DMS 273 treated with DMSO at 0.1 percent for 48 hours (cell line): ENCODE data around the gene KTN1.

Experiments
- DNase-seq: peaks from one replicate; lab custom pipeline; 2025; lab: John Stamatoyannopoulos, UW

The KTN1 gene

DNA sequence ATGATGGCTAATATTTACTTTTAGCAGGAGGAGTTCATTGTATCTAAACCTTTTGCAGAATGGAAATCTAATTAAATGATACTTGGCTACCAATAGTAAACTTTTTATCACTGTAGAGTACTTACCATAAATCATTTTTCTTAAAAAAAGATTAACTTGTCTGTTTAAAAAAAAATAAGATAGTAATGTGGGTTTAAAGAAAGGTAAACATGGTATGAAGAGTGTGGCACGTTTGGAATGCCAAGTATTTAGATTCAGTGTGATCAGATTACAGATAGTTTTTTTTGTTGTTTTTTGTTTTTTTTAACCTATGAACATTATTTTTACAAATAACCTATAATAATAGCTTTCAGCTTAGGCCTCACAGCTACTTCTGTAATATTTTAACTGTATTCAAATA lies 25.8 kb downstream of the KTN1 start:
- no peak for DNase-seq

DNA sequence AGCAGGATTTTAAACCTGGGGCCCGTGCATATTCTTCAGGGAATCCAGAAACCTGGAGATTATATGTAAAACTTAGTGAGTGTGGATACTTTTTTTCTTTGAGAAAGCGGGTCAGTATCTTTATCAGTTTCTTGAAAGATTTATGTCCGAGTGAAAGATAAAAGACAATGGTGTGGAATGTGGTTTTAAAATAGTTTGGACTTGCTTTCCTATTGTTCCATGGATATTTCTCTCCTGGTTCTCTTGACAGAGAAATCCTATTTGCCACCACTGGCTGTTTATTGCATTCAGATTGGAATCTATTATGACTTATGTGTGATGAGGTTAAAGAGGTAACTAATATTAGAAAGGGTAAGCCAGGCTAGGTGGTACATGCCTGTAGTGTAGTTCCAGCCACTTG lies 27.4 kb downstream of the KTN1 start:
- no peak for DNase-seq

DNA sequence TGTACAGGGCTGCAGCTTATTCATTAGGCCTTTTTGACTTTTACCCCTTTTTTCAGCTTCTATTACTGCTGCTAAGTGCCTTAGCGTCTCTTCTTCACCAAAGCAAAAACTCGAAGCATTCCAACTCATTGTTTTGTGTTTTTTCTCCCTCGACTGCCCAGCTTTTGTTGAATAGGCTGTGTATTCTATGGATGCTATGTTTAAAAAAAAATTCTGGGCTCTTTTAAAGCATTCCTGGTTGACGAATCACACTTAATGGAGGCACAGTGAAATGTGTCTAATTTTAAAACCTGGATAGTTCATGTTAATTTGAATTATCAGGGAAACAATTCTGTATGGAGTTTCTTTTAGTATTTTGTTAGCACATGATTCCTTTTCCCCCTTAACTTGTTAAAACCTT lies 29.7 kb downstream of the KTN1 start:
- no peak for DNase-seq

DNA sequence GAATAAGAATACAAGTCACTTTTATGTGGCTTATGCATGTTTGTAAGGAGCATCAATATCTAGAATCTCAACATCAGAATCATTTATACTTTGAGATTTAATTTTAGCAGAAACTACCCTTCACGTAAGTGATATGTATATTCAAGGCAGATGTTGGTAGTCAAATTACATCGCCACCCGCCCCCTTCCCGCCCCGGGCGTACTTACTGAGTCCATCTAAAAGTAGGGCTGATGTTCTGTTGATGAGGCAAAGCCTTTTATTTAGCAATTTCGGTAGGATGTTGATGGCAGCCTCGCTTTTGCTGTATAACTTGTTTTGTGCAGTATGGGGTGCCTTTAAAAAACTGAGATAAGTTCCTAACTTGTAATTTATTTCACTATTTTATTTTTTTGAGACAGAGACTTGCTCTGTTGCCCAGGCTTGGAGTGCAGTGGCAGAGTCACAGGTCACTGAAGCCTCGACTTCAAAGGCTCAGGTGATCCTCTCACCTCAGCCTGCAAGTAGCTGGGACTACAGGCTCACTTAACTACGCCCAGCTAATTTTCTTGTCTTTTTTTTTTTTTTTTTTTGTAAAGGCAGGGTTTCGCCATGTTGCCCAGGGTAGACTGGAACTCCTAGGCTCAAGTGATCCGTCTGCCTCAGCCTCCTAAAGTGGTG lies 30.8 kb downstream of the KTN1 start:
- DNase-seq = no peak

DNA sequence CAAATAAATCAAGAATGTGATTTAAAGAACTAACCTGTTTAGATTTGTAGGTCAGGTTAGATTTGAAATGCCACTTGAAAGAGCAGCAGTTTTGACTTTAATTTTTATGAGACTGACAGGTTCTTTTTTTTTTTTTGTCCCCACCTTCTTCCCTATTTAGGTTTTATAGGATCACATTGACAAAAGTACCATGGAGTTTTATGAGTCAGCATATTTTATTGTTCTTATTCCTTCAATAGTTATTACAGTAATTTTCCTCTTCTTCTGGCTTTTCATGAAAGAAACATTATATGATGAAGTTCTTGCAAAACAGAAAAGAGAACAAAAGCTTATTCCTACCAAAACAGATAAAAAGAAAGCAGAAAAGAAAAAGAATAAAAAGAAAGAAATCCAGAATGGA lies 31.9 kb downstream of the KTN1 start:
- DNase-seq = no peak

DNA sequence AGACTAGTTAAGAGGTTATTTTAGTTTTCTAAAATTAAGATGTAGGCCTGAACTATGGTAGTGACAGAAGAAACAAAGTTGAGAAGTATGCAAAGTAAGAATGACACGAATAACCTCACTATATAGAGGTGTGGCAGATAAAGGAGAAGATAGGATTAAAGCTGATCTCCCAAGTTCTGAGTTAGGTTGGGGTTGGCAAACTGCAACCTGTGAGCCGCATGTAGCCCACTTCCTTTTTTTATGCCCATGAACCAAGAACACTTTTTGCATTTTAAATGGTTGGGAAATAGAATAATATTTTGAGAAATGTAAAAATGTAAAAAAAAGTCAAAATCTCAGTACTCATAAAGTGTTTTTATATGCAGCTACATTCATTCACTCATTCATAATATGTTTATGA lies 34.3 kb downstream of the KTN1 start:
- DNase-seq = no peak

DNA sequence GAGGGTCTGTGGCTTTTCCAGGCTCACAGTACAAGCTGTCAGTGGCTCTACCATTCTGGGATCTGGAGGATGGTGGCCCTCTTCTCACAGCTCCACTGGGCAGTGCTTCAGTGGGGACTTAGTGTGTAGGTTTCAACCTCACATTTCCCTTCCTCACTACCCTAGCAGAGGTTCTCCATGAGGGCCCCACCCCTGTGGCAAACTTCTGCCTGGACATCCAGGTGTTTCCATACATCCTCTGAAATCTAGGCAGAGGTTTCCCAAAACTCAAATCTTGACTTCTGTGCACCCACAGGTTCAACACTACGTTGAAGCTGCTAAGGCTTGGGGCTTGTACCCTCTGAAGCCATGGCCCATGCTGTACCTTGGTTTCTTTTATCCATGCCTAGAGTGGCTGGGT lies 40.3 kb downstream of the KTN1 start:
- DNase-seq = no peak

DNA sequence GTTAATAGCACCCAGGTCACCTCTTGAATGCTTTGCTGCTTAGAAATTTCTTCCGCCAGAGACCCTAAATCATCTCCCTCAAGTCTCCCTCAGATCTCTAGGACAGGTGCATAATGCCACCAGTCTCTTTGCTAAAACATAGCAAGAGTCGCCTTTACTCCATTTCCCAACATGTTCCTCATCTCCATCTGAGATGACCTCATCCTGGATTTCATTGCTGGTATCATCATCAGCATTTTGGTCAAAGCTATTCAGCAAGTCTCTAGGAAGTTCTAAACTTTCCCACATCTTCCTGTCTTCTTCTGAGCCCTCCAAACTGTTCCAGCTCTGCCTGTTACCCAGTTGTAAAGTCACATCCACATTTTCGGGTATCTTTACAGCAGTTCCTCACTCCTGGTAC lies 41.0 kb downstream of the KTN1 start:
- no peak for DNase-seq

DNA sequence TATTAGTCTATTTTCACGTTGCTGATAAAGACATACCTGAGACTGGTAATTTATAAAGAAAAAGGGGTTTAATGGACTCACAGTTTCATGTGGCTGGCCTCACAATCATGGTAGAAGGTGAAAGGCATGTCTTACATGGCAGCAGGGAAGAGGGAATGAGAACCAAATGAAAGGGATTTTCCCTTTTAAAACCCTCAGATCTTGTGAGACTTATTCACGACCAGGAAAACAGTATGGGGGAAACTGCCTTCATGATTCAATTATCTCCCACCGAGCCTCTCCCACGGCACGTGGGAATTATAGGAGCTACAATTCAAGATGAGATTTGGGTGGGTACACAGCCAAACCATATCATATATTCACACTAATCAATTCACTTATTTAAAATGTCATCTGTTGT lies 41.4 kb downstream of the KTN1 start:
- DNase-seq = no peak

DNA sequence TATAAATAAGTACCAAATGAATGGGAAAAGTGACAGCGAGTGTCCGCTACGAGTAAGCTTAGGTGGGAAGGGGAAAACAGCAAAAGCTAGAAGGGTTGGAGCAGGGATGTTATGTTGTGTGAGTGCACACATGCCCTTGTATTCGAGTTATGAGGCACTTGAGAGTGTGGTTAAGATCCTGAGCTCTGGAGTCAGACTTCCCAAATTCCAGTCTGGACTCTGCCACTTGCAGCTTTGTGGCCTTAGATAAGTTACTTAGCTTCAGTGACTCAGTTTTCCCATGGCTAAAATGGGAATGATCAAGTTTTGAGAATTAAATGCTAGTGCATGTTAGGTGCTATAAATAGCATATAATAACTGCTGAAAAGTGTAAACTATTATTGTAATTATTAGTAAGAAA lies 44.9 kb downstream of the KTN1 start:
- DNase-seq = no peak

DNA sequence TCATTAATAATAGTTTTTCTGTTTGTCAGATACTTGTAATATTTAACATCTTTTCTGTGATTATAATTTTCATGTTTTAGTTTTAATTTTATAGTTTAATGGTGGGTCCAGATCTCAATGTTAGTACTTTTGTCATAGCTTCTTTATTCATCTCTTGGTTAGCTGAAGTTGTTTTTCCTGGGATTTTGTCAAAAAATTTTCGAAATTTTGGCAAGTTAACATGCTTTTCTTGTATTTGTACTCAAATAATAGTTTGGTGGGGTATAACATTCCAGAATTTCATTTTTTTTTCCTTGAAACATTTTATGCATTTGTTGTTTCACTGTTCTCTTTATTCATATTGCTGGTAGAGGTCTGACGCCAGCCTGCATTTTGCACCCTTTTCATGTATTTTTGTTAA lies 45.5 kb downstream of the KTN1 start:
- no peak for DNase-seq

DNA sequence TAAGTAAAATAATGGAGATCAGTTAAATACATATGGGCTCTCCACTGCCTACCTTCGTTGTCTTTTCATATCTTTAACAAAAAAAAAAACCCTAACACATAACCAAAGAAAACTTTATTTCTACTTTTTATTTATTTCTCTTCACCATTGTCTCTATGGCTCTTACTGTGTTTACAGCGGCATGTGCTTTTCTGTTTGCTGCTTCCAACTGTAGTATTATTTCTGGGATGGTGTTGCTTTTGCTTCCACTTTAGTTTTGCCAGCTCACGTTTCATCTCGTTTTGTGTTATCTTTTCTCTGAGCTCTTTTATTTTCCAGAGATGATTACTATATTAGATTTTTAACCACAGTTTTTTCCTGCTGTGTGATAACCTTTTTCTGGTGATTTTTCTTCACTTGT lies 46.1 kb downstream of the KTN1 start:
- DNase-seq = no peak

DNA sequence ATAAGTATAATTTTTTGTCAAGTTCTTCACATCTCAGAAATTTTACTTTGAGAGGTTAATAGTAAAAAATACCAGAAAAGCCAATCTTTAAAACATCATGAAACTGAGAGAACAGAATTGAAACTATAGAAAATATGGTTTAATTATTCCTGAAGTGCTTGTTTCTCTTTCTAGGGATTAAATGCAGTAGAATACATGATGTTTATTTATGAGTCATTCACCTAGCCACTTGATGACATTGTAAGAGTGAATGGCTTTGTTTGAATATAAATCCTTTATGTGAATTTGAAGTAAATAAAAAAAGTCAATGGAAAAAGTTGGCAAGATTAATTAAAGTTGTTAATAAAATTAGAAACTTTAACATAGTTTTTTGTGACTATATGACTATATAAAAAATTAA lies 48.4 kb downstream of the KTN1 start:
- DNase-seq = no peak

DNA sequence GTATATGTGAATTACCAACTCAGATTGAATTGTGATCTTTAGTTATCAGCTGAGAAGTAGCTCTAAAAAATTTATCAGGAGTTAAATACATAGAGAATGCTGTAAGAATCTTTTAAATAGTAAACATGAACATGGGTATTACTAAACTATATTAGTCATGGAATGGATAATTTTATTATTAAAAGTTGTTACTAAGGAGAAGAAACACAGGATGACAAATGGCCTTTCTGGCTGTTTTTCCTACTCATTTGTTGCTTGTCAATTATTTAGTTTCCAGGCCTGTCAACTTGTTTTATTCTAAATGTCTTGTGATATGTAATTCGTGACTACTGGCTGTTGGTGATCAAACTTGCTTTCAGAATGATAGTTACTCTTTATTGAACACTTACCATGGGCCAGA lies 58.7 kb downstream of the KTN1 start:
- no peak for DNase-seq

DNA sequence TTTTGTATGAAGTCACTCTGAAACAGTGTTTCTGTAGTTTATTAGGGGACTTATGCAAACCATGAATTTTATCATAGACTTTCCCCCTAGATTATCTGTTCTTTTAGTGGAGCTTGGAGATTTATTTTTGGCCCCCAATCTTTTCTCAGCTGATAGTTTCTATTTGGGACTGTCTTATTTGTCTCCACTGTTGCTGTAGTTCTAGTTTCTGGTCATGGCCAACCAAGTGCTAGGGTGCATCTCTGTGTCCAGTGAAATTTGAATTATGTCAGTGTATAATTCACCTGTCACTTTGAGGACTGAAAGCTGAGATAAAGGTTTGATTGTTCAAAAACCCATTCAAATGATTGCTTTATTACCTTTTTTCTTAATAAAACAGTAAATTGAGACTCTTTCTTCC lies 61.3 kb downstream of the KTN1 start:
- DNase-seq = no peak

DNA sequence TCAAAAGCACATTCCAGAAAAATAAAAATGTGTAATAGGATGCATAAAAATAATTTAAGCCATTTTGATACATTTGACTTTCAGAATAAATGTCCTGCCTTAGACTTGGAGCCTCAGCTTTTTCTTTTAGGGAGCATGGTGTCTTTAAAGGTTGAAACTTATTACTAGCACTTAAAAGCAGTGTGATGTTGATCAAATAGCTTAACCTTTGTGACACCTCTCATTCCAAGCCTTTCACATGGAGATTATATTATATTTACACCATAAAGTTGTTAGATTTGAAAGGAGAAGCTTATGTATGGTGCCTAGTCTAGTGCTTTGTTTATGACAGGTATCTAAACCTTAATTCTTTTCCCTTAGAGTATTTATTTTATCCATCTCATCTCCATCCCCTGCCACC lies 61.9 kb downstream of the KTN1 start:
- no peak for DNase-seq

DNA sequence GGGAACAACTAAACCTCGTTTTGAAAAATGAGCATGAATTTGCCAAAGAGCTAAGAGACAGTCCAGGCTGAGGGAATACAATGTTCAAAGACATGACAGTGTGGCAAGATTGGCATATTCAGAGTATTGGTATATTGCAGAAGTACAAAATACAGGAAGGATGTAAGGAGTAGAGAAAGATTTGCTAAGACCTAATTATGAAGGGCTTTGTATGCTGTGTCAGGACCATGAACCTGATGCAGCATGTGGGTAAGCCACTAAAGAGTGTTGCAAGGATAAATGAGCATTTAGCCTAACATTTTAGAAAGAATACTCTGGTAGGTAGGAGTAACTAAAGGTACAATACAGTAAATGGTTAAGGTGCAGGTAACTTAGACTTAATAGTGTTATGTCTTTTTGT lies 65.1 kb downstream of the KTN1 start:
- no peak for DNase-seq

DNA sequence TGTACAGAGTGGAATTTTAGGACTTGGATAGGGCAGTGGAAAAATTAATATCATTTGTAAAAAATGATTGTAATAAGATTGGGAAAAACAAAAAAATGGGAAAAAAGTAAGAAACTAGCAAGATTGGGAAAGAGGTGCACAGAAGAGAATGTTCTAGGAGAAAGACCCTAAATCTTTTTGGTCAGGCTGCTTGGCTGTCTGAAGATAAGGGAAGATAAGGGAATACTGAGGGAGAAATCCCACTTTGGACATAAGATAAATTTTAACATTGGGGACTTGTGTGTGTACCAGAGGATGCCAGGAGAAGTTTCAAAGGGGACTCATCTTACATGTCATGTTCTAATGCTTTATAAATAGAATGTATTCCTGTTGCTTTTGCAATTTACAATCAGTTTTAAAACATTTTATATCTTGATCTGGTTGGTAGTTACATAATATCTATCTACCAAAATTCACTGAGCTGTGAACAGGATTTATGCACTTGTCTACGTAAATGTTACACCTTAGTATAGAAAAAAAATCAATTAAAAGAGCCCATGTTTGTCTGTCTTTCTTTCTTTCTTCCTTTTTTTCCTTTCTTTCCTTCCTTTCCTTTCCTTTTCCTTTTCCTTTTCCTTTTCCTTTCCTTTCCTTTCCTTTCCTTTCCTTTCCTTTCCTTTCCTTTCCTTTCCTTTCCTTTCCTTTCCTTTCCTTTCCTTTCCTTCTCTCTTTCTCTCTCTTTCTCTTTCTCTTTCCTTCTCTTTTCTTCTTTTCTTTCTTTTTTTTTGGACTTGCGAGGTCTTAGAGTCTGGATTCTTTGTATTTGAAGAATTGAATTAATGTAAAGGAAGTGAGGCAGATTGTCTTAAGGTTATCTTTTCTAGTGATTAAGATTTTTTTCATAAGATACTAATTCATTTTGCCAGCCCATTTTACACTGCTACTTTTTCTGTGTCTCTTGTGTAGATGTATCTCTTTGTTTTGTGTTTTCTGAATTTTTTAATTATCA lies 66.1 kb downstream of the KTN1 start:
- no peak for DNase-seq

DNA sequence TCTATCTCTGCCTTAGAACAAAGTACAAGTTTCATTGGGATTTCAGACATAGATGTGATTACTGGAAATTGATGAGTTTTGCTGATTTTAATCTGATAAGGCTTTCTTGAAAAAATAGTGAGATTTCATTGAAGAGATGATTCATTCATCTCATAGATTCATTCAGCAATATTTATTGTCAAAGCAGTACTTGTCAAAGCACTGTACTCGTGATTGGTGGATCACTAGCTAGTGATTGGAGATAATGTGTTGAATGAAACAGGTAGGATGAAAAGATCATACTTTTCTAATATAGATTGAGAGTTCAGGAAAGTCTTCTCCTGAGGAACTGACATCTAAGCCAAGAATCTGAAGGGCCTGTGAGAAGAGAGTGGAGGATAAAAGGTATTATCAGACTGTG lies 71.0 kb downstream of the KTN1 start:
- DNase-seq = no peak

DNA sequence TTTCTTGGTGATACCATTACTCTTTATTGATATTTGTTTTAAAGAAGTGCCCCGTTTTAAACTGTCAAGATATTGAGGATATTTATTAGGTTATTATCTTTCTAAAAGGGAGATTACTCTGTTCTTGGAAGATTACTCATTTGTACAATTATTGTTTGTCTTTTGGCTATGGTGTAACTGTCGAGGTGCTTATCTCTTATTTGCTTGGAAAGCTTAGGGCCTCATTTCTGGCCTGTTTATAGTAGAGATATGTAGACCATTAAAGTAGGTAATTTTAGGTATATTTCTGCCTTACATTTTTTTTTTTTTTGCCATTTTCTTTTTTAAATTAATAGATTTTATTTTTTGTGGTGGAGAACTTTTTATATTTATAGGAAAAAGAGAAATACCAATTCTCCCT lies 74.2 kb downstream of the KTN1 start:
- no peak for DNase-seq

DNA sequence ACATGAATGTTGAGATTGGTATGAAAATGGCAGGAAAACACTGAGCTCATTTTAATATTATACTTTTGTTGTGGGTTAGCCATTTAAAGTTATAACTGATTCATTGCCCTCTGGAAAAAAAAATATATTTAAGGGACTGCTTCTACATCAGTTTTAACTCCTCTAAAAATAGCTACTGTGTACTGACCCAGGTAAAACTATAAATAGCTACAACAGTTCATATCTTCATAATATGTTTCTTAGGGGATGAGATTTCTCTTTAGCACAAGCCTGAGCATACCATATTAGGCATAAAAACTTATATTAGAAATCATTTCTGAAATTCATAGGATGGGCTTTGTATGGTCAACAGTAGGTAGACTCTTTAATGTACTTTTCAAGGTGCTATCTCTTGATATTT lies 81.0 kb downstream of the KTN1 start:
- DNase-seq = no peak

DNA sequence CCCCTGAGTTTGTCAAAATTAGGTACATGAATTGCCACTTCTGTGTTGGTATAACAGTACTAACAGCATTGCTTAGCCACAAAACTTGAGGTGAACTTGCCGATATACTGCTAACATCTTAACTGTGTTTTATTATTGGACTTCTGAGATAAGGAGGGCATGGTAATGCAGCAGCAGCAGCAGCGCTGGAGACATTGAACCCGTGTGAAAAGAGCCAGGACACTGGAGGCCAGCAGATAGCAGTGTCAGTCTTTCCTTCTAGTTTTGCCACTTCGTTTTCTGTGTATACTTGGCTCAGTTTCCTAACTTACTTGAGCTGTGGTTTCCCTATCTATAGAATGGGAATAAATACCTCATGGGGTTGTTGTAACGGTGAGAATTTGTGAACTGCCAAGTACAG lies 82.7 kb downstream of the KTN1 start:
- DNase-seq = no peak

DNA sequence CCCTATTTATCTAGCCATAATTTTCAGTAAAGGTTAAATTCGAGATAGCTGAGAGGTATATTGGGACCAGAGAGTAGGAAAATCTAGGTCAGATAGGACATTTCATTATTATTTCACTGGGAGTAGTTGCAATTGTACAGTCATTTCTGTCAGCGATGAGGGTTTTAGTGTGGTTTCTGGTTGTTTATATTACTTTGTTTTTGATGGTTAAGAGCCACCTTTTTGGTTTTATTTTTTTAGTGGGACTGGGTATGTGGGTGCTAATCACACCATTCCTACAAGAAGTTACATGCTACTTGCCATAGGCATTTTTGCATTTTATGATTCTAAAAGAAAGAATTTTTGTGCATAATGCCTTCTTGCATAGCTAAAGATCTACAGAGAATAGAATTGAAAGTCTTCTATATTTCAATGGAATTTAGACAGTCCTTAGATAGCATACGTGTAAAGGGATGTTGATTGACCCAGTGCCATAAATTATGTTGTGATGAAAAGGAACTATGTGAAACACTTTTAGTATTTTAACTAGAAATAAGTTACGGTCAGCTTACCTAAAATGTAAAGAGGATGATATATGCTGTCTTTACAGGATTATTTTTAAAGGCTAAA lies 85.2 kb downstream of the KTN1 start:
- no peak for DNase-seq
